Testis (tissue), 3 donors: ENCODE data around the gene PMVK. TPM values are rescaled to one million over a fixed set of nuclear protein-coding genes. Genes with fewer than 3 reads are reported as not detected.
"Not testable (repeated sequence)": the region's sequence is repeated elsewhere in the genome, so short reads cannot be mapped to it uniquely, and the experiment has no call there.

ENCODE experiments used
- DNase-seq: peaks from one replicate; pipeline ENCODE4 v3.0.0-alpha.2; 2019
- H3K27ac ChIP-seq, 2 donors: fragments of 200-600 bp; sonication (generic); one replicate each; pipeline ENCODE4 v1.5.1; 2019
- H3K27me3 ChIP-seq: fragments of 200-600 bp; sonication (generic); one replicate; pipeline ENCODE4 v1.5.1; 2019
- H3K36me3 ChIP-seq: fragments of 200-600 bp; sonication (generic); one replicate; pipeline ENCODE4 v1.5.1; 2017; ENCODE audit warnings: low read depth; ENCODE audit errors: missing control alignments
- H3K4me1 ChIP-seq: fragments of 200-600 bp; sonication (generic); one replicate; pipeline ENCODE4 v1.5.1; 2019
- H3K4me3 ChIP-seq, 2 donors: fragments of 200-600 bp; sonication (generic); one replicate each; pipeline ENCODE4 v1.5.1; 2017 to 2019
- H3K9me3 ChIP-seq: fragments of 200-600 bp; sonication (generic); one replicate; pipeline ENCODE4 v1.5.1; 2017
- CTCF ChIP-seq, 3 experiments: fragments of 450-650 bp in 2 of 3; fragments of 200-600 bp in 1 of 3; sonication (generic) in 1 of 3; IDR thresholded peaks; one replicate each; pipeline ENCODE4 v1.5.1; 2016 to 2019; ENCODE audit warnings: antibody characterized with exemption in 3 of 3, mild to moderate bottlenecking in 2 of 3, moderate library complexity in 1 of 3
- POLR2A ChIP-seq: fragments of 450-650 bp; IDR thresholded peaks from one replicate; pipeline ENCODE4 v1.6.1; 2017; ENCODE audit warnings: antibody characterized with exemption, mild to moderate bottlenecking, moderate library complexity
- WGBS, 2 donors: methylation state at CpG; one replicate each; pipeline ENCODE4 v1.1.5; 2018; 5-methylcytosine and 5-hydroxymethylcytosine counted together
- intact Hi-C: fragments of 100-400 bp; cut with DNase I; formaldehyde crosslinking; loops from one replicate; pipeline ENCODE4 v1.15.1; 2023; ENCODE audit warnings: low total_unique reads
- polyA plus RNA-seq: library from polyadenylated mRNA; stranded (reverse); fragments of 350-450 nt; fragmentation: Illumina TruSeq; extraction: RNeasy Lipid Tissue Mini Kit (QIAGEN cat#74804); gene quantifications from one replicate; pipeline ENCODE4 v1.2.3, GENCODE V29; 2014; ENCODE audit warnings: low read depth, low replicate concordance; ENCODE audit not compliant: insufficient read depth
- total RNA-seq, 2 donors: library from RNA; depleted of rRNA; stranded (reverse); fragments of >200 nt; gene quantifications; one replicate each; pipeline ENCODE4 v1.2.3, GENCODE V29; 2016

PMVK gene
- total and polyA plus RNA-seq, 3 donors from 2014 or later = 21.1 to 44.6 (median 27.7) TPM

GRCh38 chr1:154978360-154978759, 41.8 kb upstream of the PMVK start:
- WGBS, 2 donors = 93 to 95% methylated on average over 3 of the region's 3 CpGs
- Histone ChIP-seq H3K4me1 (peaks cover 12% of the 10 kb centered on the region), H3K27ac (no peak overlapping the region), H3K27me3 (no peaks in the 10 kb centered on the region), H3K4me3 (no peak overlapping the region), H3K9me3 (no peaks in the 10 kb centered on the region), H3K36me3 (no peaks in the 10 kb centered on the region)
- no peak for TF ChIP-seq POLR2A
- TF ChIP-seq CTCF (IDR thresholded peaks at IDR 0.05) = no peak
- intact Hi-C loops = no loop called here
- no peak for DNase-seq

GRCh38 chr1:154977762-154978161, 41.2 kb upstream of the PMVK start:
- peaks cover 17% of the 10 kb centered on the region for H3K4me1 ChIP-seq
- H3K4me3 ChIP-seq, H3K27me3 ChIP-seq, intact Hi-C loops, H3K27ac ChIP-seq, H3K9me3 ChIP-seq, H3K36me3 ChIP-seq, DNase-seq: not testable (repeated sequence)
- 71 to 73% methylated on average over 3 of the region's 3 CpGs for WGBS, 2 donors

- Histone ChIP-seq H3K36me3 (no peaks in the 10 kb centered on the region), H3K27me3 (no peaks in the 10 kb centered on the region), H3K4me1 (peaks cover 33% of the 10 kb centered on the region), H3K9me3 (no peaks in the 10 kb centered on the region), H3K4me3 (peak overlapping the region; percentile 78 to 86), H3K27ac (peak overlapping the region; percentile 98 to 99)
- TF ChIP-seq CTCF (IDR thresholded peaks at IDR 0.05) (no peak), POLR2A (no peak)
- intact Hi-C loops = no loop called here
- peak; percentile 71 for DNase-seq
- WGBS, 2 donors = 0 to 1% methylated on average over 24 of the region's 24 CpGs
Measured at GRCh38 chr1:154975409-154976059, 39.0 kb upstream of the PMVK start.

- no peaks in the 10 kb centered on the region for H3K27me3 ChIP-seq
- H3K27ac ChIP-seq = peak overlapping the region; percentile 98 to 99
- TF ChIP-seq POLR2A (peak; percentile 34), CTCF (IDR thresholded peaks at IDR 0.05) (no peak)
- H3K36me3 ChIP-seq = no peaks in the 10 kb centered on the region
- H3K9me3 ChIP-seq = no peaks in the 10 kb centered on the region
- DNase-seq = peak; percentile 95
- H3K4me3 ChIP-seq = peak overlapping the region; percentile 78 to 86
- WGBS, 2 donors = 0% methylated on average over 30 of the region's 30 CpGs
- peaks cover 39% of the 10 kb centered on the region for H3K4me1 ChIP-seq
- intact Hi-C loops = no loop called here
Measured at GRCh38 chr1:154974808-154975408, 38.4 kb upstream of the PMVK start.

- DNase-seq = peak; percentile 99
- Histone ChIP-seq H3K36me3 (no peaks in the 10 kb centered on the region), H3K4me1 (peaks cover 46% of the 10 kb centered on the region), H3K27ac (peak within 1 kb of the TSS; percentile 98 to 99), H3K4me3 (peak within 1 kb of the TSS; percentile 78 to 86), H3K27me3 (no peaks in the 10 kb centered on the region), H3K9me3 (no peaks in the 10 kb centered on the region)
- intact Hi-C loops = no loop called here
- peak; percentile 9 for TF ChIP-seq POLR2A
- TF ChIP-seq CTCF (IDR thresholded peaks at IDR 0.05) = no peak
- 0 to 1% methylated on average over 33 to 47 of the region's 47 CpGs for WGBS, 2 donors
Measured at GRCh38 chr1:154974102-154974807, 37.7 kb upstream of the PMVK start, which contains the start of gene CKS1B. Gene CKS1B (plus strand): TSS chr1:154974681. CDS start chr1:154974746, 65 bp downstream.
